Left lung (tissue), 10 donors: ENCODE data around the gene STON1. TPM values are rescaled to one million over a fixed set of nuclear protein-coding genes. Genes with fewer than 3 reads are reported as not detected.
"Not testable (repeated sequence)": the region's sequence is repeated elsewhere in the genome, so short reads cannot be mapped to it uniquely, and the experiment has no call there.

Experiments
- ATAC-seq: fragments of 200-7000 bp; cut with Tn5 transposase; one replicate; pipeline ENCODE4 v1.9.1; 2020; ENCODE audit warnings: moderate library complexity
- DNase-seq, 4 donors: peaks; one replicate each; pipeline ENCODE4 v3.0.0-alpha.2; 2013 to 2020
- H3K27ac ChIP-seq, 2 donors: fragments of 200-600 bp; sonication (generic) in 1 of 2; one replicate each; pipeline versions ENCODE4 v1.5.0 to v1.8.0; 2020 to 2021
- H3K27me3 ChIP-seq, 2 donors: fragments of 200-600 bp; sonication (generic) in 1 of 2; one replicate each; pipeline versions ENCODE4 v1.5.0 to v1.8.0; 2020 to 2021
- H3K36me3 ChIP-seq, 2 donors: fragments of 200-600 bp; sonication (generic) in 1 of 2; one replicate each; pipeline versions ENCODE4 v1.5.0 to v1.8.0; 2020 to 2021
- H3K4me1 ChIP-seq, 2 donors: fragments of 200-600 bp; one replicate each; pipeline ENCODE4 v1.8.0; 2021
- H3K4me3 ChIP-seq, 2 donors: fragments of 200-600 bp; sonication (generic) in 1 of 2; one replicate each; pipeline versions ENCODE4 v1.5.0 to v1.8.0; 2020 to 2021; ENCODE audit warnings: mild to moderate bottlenecking in 1 of 2
- H3K9me3 ChIP-seq, 2 donors: fragments of 200-600 bp; sonication (generic) in 1 of 2; one replicate each; pipeline versions ENCODE4 v1.5.0 to v1.8.0; 2020 to 2021
- intact Hi-C, 2 donors: fragments of 100-400 bp; cut with DNase I; formaldehyde crosslinking; loops; one replicate each; pipeline versions ENCODE4 v1.11.2 to v1.14.2; 2022
- polyA plus RNA-seq, 6 donors: library from polyadenylated mRNA; unstranded; fragments of 120-200 nt; gene quantifications; one replicate each; pipeline ENCODE4 v1.2.1, GENCODE V29; 2013; ENCODE audit not compliant: insufficient read length in 6 of 6
- total RNA-seq, 2 donors: library from RNA; stranded (reverse); fragmentation: NEBNext Ultra II Directional; extraction: Animal tissue kit (Norgen Biotek cat#: 25700); gene quantifications; one replicate each; pipeline ENCODE4 v1.2.1, GENCODE V29; 2021
- TF ChIP-seq, protein P1 (sequence below), 2 donors: fragments of 200-600 bp; sonication (generic) in 1 of 2; IDR thresholded peaks; one replicate each; pipeline versions ENCODE4 v1.5.0 to v1.8.0; 2021; ENCODE audit warnings: antibody characterized with exemption in 2 of 2
- donor health status: DM: no; HTN: yes; CAD: no.
- donor health status: DM: no; HTN: no; CAD: no.

The STON1 gene
- total and polyA plus RNA-seq, 8 donors = 12.4 to 24.3 (median 19.2) TPM

- TF ChIP-seq, protein P1, sequence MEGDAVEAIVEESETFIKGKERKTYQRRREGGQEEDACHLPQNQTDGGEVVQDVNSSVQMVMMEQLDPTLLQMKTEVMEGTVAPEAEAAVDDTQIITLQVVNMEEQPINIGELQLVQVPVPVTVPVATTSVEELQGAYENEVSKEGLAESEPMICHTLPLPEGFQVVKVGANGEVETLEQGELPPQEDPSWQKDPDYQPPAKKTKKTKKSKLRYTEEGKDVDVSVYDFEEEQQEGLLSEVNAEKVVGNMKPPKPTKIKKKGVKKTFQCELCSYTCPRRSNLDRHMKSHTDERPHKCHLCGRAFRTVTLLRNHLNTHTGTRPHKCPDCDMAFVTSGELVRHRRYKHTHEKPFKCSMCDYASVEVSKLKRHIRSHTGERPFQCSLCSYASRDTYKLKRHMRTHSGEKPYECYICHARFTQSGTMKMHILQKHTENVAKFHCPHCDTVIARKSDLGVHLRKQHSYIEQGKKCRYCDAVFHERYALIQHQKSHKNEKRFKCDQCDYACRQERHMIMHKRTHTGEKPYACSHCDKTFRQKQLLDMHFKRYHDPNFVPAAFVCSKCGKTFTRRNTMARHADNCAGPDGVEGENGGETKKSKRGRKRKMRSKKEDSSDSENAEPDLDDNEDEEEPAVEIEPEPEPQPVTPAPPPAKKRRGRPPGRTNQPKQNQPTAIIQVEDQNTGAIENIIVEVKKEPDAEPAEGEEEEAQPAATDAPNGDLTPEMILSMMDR (IDR thresholded peaks at IDR 0.05) = no peak
- DNase-seq (no peak), ATAC-seq (no peak)
- intact Hi-C loops = no loop called here
- Histone ChIP-seq H3K4me3 (no peak overlapping the region), H3K27me3 (no peaks in the 10 kb centered on the region), H3K27ac (no peak overlapping the region), H3K9me3 (no peaks in the 10 kb centered on the region), H3K4me1 (peaks cover 0 to 6% of the 10 kb centered on the region in 2 donors), H3K36me3 (no peaks in the 10 kb centered on the region)
Observed at GRCh38 chr2:48588745-48589144, 58.8 kb downstream of the STON1 start.

GRCh38 chr2:48589170-48589767 lies 59.3 kb downstream of the STON1 start:
- Histone ChIP-seq H3K27ac (no peak overlapping the region), H3K4me1 (peaks cover 0 to 6% of the 10 kb centered on the region in 2 donors), H3K4me3 (no peak overlapping the region), H3K9me3 (no peaks in the 10 kb centered on the region), H3K36me3 (no peaks in the 10 kb centered on the region), H3K27me3 (no peaks in the 10 kb centered on the region)
- ATAC-seq = peak; percentile 77
- intact Hi-C loops = no loop called here
- TF ChIP-seq, protein P1 (IDR thresholded peaks at IDR 0.05) = peak; percentile 16 to 67
- peak in 2 of 4 donors; percentile 35 to 61 for DNase-seq

DNA sequence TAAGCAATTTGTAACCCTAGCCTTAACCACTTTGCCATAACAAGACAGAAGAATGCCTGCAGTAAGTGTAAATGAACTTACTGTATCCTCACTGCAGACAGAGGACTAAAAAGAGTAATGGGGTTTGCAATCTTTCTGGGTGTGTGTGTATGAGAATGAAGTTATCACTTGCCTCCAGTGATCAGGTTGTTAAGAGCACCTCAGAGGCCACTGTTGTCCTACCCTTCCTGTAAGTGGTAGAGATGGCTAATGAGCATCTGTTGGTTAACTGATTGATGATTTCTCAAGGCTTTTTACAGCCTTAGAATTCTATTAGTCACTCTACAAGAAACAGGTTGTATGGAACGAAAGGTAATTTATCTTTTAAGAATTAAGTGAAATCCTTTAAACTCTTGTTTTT lies 60.1 kb downstream of the STON1 start:
- intact Hi-C loops = no loop called here
- H3K4me1 ChIP-seq = peaks cover 0 to 6% of the 10 kb centered on the region in 2 donors
- no peak overlapping the region for H3K4me3 ChIP-seq
- no peaks in the 10 kb centered on the region for H3K27me3 ChIP-seq
- ATAC-seq (no peak), DNase-seq (no peak)
- no peaks in the 10 kb centered on the region for H3K9me3 ChIP-seq
- no peaks in the 10 kb centered on the region for H3K36me3 ChIP-seq
- TF ChIP-seq, protein P1 (IDR thresholded peaks at IDR 0.05) = no peak
- H3K27ac ChIP-seq = no peak overlapping the region

DNA sequence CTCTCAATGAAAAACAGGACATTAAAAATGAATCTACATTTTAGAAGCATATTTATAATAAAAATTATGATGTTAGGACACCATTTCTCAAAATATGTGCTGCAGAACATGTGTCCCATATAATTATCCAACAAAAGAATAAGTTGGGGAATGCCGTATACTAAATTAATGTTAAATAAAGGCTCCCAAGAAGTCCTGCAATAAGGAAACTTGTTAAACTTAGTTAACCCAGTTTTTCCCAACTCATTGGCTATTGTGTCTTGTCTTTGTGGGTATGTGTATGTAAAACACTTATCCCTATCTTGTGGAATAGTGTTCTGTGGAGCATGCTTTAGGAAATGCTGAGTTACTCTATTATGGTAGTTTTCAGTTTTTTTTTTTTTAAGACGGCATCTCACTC lies 62.1 kb downstream of the STON1 start:
- no peaks in the 10 kb centered on the region for H3K27me3 ChIP-seq
- ATAC-seq = no peak
- peaks cover 0 to 6% of the 10 kb centered on the region in 2 donors for H3K4me1 ChIP-seq
- H3K27ac ChIP-seq = no peak overlapping the region
- H3K9me3 ChIP-seq = no peaks in the 10 kb centered on the region
- TF ChIP-seq, protein P1 (IDR thresholded peaks at IDR 0.05) = no peak
- intact Hi-C loops = no loop called here
- no peak overlapping the region for H3K4me3 ChIP-seq
- no peaks in the 10 kb centered on the region for H3K36me3 ChIP-seq
- no peak for DNase-seq

DNA sequence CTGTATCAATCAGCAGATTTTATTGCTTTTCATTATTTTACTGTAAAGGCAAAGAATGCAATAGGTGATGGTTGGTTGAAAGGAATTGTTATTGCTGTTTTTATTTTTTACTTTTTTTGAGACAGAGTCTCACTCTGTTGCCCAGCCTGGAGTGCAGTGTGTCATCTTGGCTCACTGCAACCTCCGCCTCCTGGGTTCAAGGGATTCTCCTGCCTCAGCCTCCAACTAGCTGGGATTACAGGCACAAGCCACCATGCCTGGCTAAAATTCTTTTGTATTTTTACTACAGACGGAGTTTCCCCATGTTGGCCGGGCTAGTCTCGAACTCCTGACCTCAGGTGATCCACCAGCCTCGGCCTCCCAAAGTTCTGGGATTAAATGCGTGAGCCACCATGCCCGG lies 66.8 kb downstream of the STON1 start:
- ATAC-seq, intact Hi-C loops, H3K4me1 ChIP-seq, H3K27ac ChIP-seq, H3K4me3 ChIP-seq, DNase-seq, H3K27me3 ChIP-seq, H3K36me3 ChIP-seq, H3K9me3 ChIP-seq: not testable (repeated sequence)

DNA sequence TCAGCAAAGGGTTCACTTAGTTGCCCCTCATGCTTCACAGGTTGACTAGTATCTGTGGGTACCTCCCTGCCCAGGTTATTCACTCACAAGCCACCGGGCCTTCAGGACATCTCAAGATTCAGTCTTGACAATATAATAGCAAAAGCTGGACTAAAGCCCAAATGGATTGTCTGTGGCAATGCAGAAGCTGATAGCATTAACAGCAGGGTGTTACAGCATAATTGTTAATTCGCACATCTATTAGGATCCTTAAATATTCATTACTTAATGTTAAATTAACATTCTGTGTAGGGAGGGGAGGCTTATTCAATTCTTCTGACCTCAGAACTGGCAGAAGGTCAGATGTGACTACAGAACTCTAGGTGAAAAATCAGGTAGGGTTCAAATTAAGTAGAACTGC lies 67.5 kb downstream of the STON1 start:
- no peaks in the 10 kb centered on the region for H3K9me3 ChIP-seq
- no peak overlapping the region for H3K27ac ChIP-seq
- intact Hi-C loops = no loop called here
- no peak for ATAC-seq
- H3K4me3 ChIP-seq = no peak overlapping the region
- no peaks in the 10 kb centered on the region for H3K27me3 ChIP-seq
- H3K4me1 ChIP-seq = no peaks in the 10 kb centered on the region
- no peaks in the 10 kb centered on the region for H3K36me3 ChIP-seq
- DNase-seq = no peak
- TF ChIP-seq, protein P1 (IDR thresholded peaks at IDR 0.05) = no peak
